Panc1 (cell line): ENCODE measurements around the gene SOBP. TPM values are rescaled to one million over a fixed set of nuclear protein-coding genes. Genes with fewer than 3 reads are reported as not detected.

Experiments
- ATAC-seq: fragments of 200-7000 bp; cut with Tn5 transposase; 2 replicates; pipeline ENCODE4 v1.9.1; 2020; ENCODE audit warnings: mild to moderate bottlenecking, moderate library complexity
- BruUV-seq: library from RNA; stranded (reverse); fragments of 400-500 nt; replicated peaks from 2 replicates; lab custom pipeline; 2021; lab: Mats Ljungman, UMichigan
- CTCF ChIA-PET: fragments of 300-600 bp; sonication (Branson Sonifier 250); formaldehyde crosslinking; loops from one replicate; lab custom pipeline; 2022; ENCODE audit warnings: antibody characterized with exemption; lab: Charles Lee
- POLR2A ChIA-PET: fragments of 300-600 bp; sonication (Branson Sonifier 250); formaldehyde crosslinking; loops from one replicate; lab custom pipeline; 2022; ENCODE audit warnings: antibody characterized with exemption; lab: Charles Lee
- DNase-seq: peaks from one replicate; pipeline ENCODE4 v3.0.0-alpha.2; 2010; ENCODE audit warnings: low read depth, low spot score
- H3K27ac ChIP-seq: 2 replicates; pipeline ENCODE4 v1.5.1; 2011; ENCODE audit warnings: mild to moderate bottlenecking, low read length, inconsistent platforms
- H3K27me3 ChIP-seq: fragments of 200-500 bp; sonication (Bioruptor generic); 2 replicates; pipeline ENCODE4 v1.6.0; 2014; ENCODE audit warnings: low read length, inconsistent platforms; ENCODE audit not compliant: control insufficient read depth, insufficient read depth
- H3K36me3 ChIP-seq: fragments of 200-500 bp; sonication (Bioruptor generic); 2 replicates; pipeline ENCODE4 v1.5.1; 2014; ENCODE audit warnings: inconsistent platforms, mild to moderate bottlenecking, low read length, moderate library complexity; ENCODE audit not compliant: control insufficient read depth, insufficient read depth
- H3K4me1 ChIP-seq: 2 replicates; pipeline ENCODE4 v1.5.1; 2011; ENCODE audit warnings: inconsistent platforms, mild to moderate bottlenecking, low read length, moderate library complexity; ENCODE audit not compliant: control insufficient read depth, insufficient read depth
- H3K4me3 ChIP-seq, 2 experiments: 2 replicates each; pipeline ENCODE4 v1.5.1; 2011 to 2012; ENCODE audit warnings: low read depth in 2 of 2, low read length in 2 of 2, mild to moderate bottlenecking in 2 of 2, inconsistent platforms in 1 of 2, moderate library complexity in 1 of 2
- H3K9me3 ChIP-seq: fragments of 200-500 bp; sonication (Bioruptor generic); 2 replicates; pipeline ENCODE4 v1.5.1; 2014; ENCODE audit warnings: low read depth, mild to moderate bottlenecking, inconsistent platforms, low read length, moderate library complexity; ENCODE audit not compliant: control insufficient read depth, insufficient read depth
- CTCF ChIP-seq: fragments of 450-650 bp; IDR thresholded peaks from 2 replicates; pipeline ENCODE4 v1.5.1; 2017; ENCODE audit warnings: mild to moderate bottlenecking
- POLR2AphosphoS5 ChIP-seq: IDR thresholded peaks from 2 replicates; pipeline ENCODE4 v1.6.1; 2012; ENCODE audit warnings: mild to moderate bottlenecking, low read depth, low read length, moderate library complexity
- SIN3A ChIP-seq: IDR thresholded peaks from 2 replicates; pipeline ENCODE4 v1.6.1; 2012; ENCODE audit warnings: low read depth, mild to moderate bottlenecking, low read length, moderate library complexity, borderline replicate concordance; ENCODE audit not compliant: insufficient read depth
- TCF7L2 ChIP-seq: IDR thresholded peaks from 2 replicates; pipeline ENCODE4 v1.6.1; 2011; ENCODE audit warnings: mild to moderate bottlenecking, low read depth, low read length, inconsistent platforms
- in situ Hi-C: cut with HindIII; loops from 2 replicates; pipeline ENCODE4 v1.10.0; 2016; ENCODE audit warnings: low sequenced_read_pairs, low pct_unique_long_range_greater_than_20kb
- intact Hi-C: fragments of 100-400 bp; cut with micrococcal nuclease; formaldehyde crosslinking; loops from one replicate; pipeline ENCODE4 v1.10.0; 2022; ENCODE audit not compliant: unreplicated experiment
- total RNA-seq: library from RNA; stranded (reverse); gene quantifications from one replicate; pipeline ENCODE4 v1.2.1, GENCODE V29; 2021; ENCODE audit not compliant: unreplicated experiment
- TF ChIP-seq, protein P1 (sequence below), 2 experiments: IDR thresholded peaks; 2 replicates each; pipeline ENCODE4 v1.6.1; 2011 to 2012; ENCODE audit warnings: low read depth in 2 of 2, control low read depth in 1 of 2, low read length in 1 of 2, mild to moderate bottlenecking in 1 of 2, moderate library complexity in 1 of 2; ENCODE audit not compliant: insufficient read depth in 1 of 2

Gene SOBP
- total RNA-seq, 1 experiment from 2014 or later = 9.0 TPM

DNA sequence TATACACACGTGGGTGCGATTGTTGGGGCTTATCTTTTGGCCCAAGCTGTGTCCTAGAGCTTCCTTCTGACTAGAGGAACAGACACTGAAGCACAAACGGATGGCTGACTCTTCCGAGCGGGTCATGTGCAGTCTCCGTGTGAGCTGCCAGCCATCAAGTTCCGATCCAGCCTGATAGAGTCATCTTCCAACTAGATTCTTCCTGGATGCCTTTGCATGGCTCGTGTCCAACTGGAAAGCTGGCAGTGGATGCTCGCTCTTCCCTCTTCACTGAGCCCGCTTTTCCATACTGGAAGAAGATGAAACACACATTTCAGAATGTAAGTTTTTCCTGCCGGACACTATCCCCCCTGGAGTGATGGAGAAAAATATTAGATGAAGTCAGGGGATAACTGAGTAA, 186.1 kb downstream of the SOBP start:
- no peak for TF ChIP-seq TCF7L2
- no peak for TF ChIP-seq CTCF
- TF ChIP-seq POLR2AphosphoS5 = no peak
- TF ChIP-seq, protein P1, sequence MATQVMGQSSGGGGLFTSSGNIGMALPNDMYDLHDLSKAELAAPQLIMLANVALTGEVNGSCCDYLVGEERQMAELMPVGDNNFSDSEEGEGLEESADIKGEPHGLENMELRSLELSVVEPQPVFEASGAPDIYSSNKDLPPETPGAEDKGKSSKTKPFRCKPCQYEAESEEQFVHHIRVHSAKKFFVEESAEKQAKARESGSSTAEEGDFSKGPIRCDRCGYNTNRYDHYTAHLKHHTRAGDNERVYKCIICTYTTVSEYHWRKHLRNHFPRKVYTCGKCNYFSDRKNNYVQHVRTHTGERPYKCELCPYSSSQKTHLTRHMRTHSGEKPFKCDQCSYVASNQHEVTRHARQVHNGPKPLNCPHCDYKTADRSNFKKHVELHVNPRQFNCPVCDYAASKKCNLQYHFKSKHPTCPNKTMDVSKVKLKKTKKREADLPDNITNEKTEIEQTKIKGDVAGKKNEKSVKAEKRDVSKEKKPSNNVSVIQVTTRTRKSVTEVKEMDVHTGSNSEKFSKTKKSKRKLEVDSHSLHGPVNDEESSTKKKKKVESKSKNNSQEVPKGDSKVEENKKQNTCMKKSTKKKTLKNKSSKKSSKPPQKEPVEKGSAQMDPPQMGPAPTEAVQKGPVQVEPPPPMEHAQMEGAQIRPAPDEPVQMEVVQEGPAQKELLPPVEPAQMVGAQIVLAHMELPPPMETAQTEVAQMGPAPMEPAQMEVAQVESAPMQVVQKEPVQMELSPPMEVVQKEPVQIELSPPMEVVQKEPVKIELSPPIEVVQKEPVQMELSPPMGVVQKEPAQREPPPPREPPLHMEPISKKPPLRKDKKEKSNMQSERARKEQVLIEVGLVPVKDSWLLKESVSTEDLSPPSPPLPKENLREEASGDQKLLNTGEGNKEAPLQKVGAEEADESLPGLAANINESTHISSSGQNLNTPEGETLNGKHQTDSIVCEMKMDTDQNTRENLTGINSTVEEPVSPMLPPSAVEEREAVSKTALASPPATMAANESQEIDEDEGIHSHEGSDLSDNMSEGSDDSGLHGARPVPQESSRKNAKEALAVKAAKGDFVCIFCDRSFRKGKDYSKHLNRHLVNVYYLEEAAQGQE (IDR thresholded peaks at IDR 0.05; ENCODE audit: insufficient read depth in 1 of 2, low read depth in 2 of 2, low read length in 1 of 2) = no peak
- no peak for TF ChIP-seq SIN3A
- ATAC-seq (no peak), DNase-seq (no peak)
- POLR2A ChIA-PET = interaction anchor here (1.5 kb wide), 1 partner anchor 171 kb away, joined by 3 read pairs; no protein-coding TSS in a partner anchor
- intact Hi-C loops = loop anchor here (10.0 kb wide), 1 partner anchor 541 kb away; no protein-coding TSS in a partner anchor
- H3K27me3 ChIP-seq = peaks cover 5% of the 10 kb centered on the region; the same call in 1 of the 2 replicates
- no peak overlapping the region for H3K4me3 ChIP-seq
- H3K9me3 ChIP-seq = no peaks in the 10 kb centered on the region
- CTCF ChIA-PET = interaction anchor here (0.5 to 2.3 kb wide), 3 partner anchors 172 to 358 kb away, joined by 4 to 13 read pairs (median 4); no protein-coding TSS in a partner anchor
- H3K4me1 ChIP-seq = peaks cover 6% of the 10 kb centered on the region
- no peak overlapping the region for H3K27ac ChIP-seq
- H3K36me3 ChIP-seq = no peaks in the 10 kb centered on the region
- no TSS peak for BruUV-seq
- in situ Hi-C loops = no loop called here

GRCh38 chr6:107677399-107677798, 187.5 kb downstream of the SOBP start:
- DNase-seq (no peak), ATAC-seq (no peak)
- no TSS peak for BruUV-seq
- TF ChIP-seq, protein P1 (IDR thresholded peaks at IDR 0.05; ENCODE audit: insufficient read depth in 1 of 2, low read depth in 2 of 2, low read length in 1 of 2) = no peak
- TF ChIP-seq SIN3A (no peak), TCF7L2 (no peak), CTCF (no peak), POLR2AphosphoS5 (no peak)
- in situ Hi-C loops (no loop called here), intact Hi-C loops (loop anchor here (10.0 kb wide), 1 partner anchor 543 kb away; no protein-coding TSS in a partner anchor)
- Histone ChIP-seq H3K4me3 (no peak overlapping the region), H3K4me1 (no peaks in the 10 kb centered on the region), H3K36me3 (no peaks in the 10 kb centered on the region), H3K27ac (no peak overlapping the region), H3K9me3 (no peaks in the 10 kb centered on the region), H3K27me3 (peaks cover 5% of the 10 kb centered on the region; the same call in 1 of the 2 replicates)
- CTCF ChIA-PET = no interaction called here
- POLR2A ChIA-PET = no interaction called here
